K562 (cell line): ENCODE data around the gene DNAH17. TPM values are rescaled to one million over a fixed set of nuclear protein-coding genes. Genes with fewer than 3 reads are reported as not detected.

Source experiments
- NFIX ChIP-seq: fragments of 250-450 bp; sonication (Bioruptor Pico); IDR thresholded peaks from 2 replicates; pipeline ENCODE4 v1.4.0; 2020; ENCODE audit warnings: low read depth, mild to moderate bottlenecking, moderate library complexity
- RFX7 ChIP-seq: fragments of 250-450 bp; sonication (Bioruptor Pico); IDR thresholded peaks from 2 replicates; pipeline ENCODE4 v1.5.1; 2021; ENCODE audit warnings: mild to moderate bottlenecking
- ZHX1 ChIP-seq: fragments of 150-350 bp; conservative IDR thresholded peaks from 2 replicates; pipeline ENCODE4 v1.6.1; 2014; ENCODE audit warnings: low read length
- polyA plus RNA-seq, 8 experiments: library from polyadenylated mRNA; depleted of rRNA in 4 of 8; stranded (reverse) in 5 of 8; unstranded in 3 of 8; fragments of >200 nt; fragmentation: Nextera tagmentation in 2 of 8; fragmentation: Illumina TruSeq in 1 of 8; extraction: Ambion mirVana in 2 of 8; extraction: Trizol in 1 of 8; gene quantifications; 2 replicates each; pipeline versions ENCODE4 v1.2.1 to v1.2.3, GENCODE V29; 2011 to 2014; ENCODE audit warnings: inconsistent platforms in 1 of 8, missing spikeins in 1 of 8
- total RNA-seq, 7 experiments: library from RNA; depleted of rRNA in 6 of 7; stranded (reverse); fragments of >200 nt in 6 of 7; fragmentation: Illumina TruSeq in 2 of 7; extraction: Trizol in 2 of 7; gene quantifications; 2 replicates each; pipeline versions ENCODE4 v1.2.1 to v1.2.3, GENCODE V29; 2011 to 2021; ENCODE audit warnings: low replicate concordance in 1 of 7
- TF ChIP-seq, protein P1 (sequence below): fragments of 250-450 bp; sonication (Bioruptor Pico); IDR thresholded peaks from 2 replicates; pipeline ENCODE4 v1.4.0; 2020
- TF ChIP-seq, protein P2 (sequence below): sonication (generic); formaldehyde crosslinking; IDR thresholded peaks from 2 replicates; pipeline ENCODE4 v1.8.0; 2022; ENCODE audit warnings: missing genetic modification reagents, mild to moderate bottlenecking, borderline replicate concordance

DNAH17 gene
- total and polyA plus RNA-seq, 9 of the 15 experiments (the other 6 are each of a cell fraction or from before 2014, with no cell fraction given), result under 0.01 to 0.06 (median 0.03) TPM; not detected in 5

GRCh38 chr17:78479369-78479768, 97.8 kb downstream of the DNAH17 start (continued):
- TF ChIP-seq ZHX1 (no peak), RFX7 (CRISPR knock-in tag) (no peak), NFIX (CRISPR knock-in tag) (no peak)
- TF ChIP-seq, protein P1, sequence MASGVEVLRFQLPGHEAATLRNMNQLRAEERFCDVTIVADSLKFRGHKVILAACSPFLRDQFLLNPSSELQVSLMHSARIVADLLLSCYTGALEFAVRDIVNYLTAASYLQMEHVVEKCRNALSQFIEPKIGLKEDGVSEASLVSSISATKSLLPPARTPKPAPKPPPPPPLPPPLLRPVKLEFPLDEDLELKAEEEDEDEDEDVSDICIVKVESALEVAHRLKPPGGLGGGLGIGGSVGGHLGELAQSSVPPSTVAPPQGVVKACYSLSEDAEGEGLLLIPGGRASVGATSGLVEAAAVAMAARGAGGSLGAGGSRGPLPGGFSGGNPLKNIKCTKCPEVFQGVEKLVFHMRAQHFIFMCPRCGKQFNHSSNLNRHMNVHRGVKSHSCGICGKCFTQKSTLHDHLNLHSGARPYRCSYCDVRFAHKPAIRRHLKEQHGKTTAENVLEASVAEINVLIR (CRISPR knock-in tag), result no peak
- TF ChIP-seq, protein P2, sequence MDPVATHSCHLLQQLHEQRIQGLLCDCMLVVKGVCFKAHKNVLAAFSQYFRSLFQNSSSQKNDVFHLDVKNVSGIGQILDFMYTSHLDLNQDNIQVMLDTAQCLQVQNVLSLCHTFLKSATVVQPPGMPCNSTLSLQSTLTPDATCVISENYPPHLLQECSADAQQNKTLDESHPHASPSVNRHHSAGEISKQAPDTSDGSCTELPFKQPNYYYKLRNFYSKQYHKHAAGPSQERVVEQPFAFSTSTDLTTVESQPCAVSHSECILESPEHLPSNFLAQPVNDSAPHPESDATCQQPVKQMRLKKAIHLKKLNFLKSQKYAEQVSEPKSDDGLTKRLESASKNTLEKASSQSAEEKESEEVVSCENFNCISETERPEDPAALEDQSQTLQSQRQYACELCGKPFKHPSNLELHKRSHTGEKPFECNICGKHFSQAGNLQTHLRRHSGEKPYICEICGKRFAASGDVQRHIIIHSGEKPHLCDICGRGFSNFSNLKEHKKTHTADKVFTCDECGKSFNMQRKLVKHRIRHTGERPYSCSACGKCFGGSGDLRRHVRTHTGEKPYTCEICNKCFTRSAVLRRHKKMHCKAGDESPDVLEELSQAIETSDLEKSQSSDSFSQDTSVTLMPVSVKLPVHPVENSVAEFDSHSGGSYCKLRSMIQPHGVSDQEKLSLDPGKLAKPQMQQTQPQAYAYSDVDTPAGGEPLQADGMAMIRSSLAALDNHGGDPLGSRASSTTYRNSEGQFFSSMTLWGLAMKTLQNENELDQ (CRISPR knock-in tag), result no peak
